Myocyte (in vitro differentiated cells): Measurements from ENCODE around the gene PHLDA1. TPM values are rescaled to one million over a fixed set of nuclear protein-coding genes. Genes with fewer than 3 reads are reported as not detected.

Experiments
- DNase-seq: peaks from one replicate; pipeline ENCODE4 v3.0.0-alpha.2; 2012; ENCODE audit warnings: low read depth
- total RNA-seq: library from RNA; depleted of rRNA; stranded (reverse); fragments of >200 nt; gene quantifications from 2 replicates; pipeline ENCODE4 v1.2.3, GENCODE V29; 2014

PHLDA1 gene
- total RNA-seq, 1 donor from 2014 or later, result 72.4 TPM

DNA sequence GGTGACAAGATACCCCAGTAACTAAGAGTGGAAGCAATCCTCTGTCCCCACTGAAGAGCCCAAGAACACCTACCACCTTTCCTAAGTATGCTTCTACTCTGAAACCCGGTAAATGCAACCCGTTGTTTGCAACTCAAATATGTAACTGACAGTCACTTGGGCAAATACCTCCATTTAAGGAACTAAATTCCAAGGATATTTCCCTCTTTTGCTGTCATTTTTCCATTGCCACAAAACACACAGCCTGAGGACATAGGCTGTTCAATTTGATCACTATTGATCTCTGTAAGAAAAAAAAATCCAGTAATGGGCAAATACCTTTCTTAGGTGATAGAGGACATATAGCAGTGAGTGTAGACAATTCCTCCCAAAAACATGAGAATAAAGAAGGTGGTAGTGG, 6.6 kb upstream of the PHLDA1 start:
- no peak for DNase-seq

- DNase-seq, result peak; percentile 79
Observed at GRCh38 chr12:76037130-76038103, 5.8 kb upstream of the PHLDA1 start.

GRCh38 chr12:76035045-76035444, 3.5 kb upstream of the PHLDA1 start:
- DNase-seq, result no peak

DNA sequence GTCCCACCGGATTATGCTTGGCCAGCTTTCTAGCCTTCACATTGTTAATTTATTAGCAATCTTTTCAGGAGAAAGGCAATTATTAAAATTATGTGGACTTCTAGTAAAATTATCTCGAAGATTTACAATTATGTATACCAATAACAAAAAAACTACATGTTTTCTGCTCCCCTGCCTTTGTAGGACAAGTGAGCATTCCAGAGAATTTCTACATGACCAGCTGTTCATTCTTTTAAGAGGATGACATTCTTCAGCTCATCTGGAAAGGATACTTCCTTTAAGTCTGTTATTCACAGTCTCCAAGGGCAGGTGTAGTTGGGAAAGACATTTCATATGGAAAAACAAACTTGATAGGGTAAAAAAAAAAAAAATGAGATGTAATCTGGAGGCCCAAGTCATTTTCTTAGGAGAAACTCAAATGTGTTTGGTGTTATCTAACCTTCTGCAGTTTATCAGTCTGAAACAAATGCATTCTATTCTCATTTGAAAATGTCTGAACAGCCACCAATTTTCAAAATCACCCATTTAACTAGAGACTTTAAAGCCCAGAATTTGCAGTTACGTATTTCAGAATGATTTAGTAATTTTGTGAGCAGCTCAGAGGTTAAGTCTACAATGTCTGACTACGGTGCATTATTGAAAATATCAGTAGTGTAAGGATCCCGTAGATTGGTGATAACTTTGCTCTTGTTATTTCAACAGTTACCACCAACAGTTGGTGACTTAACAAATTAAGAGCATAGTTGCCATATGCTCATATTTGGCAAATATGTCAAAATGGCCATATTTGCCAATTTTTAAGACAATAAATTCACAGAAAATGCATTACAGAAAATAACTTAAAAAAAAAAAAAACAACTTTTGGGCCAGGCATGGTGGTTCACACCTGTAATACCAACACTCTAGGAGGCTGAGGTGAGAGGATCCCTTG, 1.8 kb upstream of the PHLDA1 start:
- DNase-seq, result peak; percentile 64

GRCh38 chr12:76032043-76032981, 736 bp upstream of the PHLDA1 start:
- peak; percentile 78 for DNase-seq

GRCh38 chr12:76031081-76031413, 529 bp downstream of the PHLDA1 start:
- DNase-seq, result no peak

DNA sequence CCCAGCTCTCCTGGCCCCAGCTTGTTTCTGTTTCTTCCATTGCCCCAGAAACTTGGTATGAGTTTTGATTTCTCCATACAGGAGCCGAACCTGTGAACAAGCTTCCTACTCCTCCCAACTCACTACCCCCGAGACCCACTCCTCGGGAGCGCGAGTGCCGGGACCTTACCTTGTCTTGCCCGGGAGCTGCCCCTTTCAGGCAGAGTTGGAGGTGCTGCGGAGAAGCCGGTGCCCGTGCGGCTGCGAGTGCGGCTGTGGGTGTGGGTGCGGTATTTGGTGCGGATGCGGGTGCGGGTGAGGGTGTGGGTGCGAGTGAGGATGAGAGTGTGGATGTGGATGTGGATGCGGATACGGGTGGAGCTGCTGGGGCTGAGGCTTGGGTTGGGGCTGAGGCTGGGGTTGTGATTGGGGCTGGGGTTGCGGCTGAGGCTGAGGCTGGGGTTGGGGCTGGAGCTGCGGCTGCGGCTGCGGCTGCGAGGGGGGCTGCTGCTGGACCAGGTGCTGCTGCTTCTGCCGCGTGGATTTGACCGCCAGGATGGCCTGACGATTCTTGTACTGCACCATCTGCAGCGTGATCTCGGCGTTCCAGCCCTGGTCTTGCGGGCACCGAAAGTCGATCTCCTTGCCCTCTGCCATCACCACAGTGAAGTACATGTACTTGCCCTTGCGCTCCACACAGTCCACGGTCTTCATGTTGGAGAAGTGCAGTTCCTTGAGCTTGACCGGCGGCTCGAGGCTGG, 1.1 kb downstream of the PHLDA1 start:
- peak; percentile 76 for DNase-seq

- DNase-seq, result peak; percentile 67
Observed at GRCh38 chr12:76029982-76030340, 1.6 kb downstream of the PHLDA1 start.

- no peak for DNase-seq
Observed at GRCh38 chr12:76028571-76029277, 2.9 kb downstream of the PHLDA1 start.

- DNase-seq, result no peak
Observed at GRCh38 chr12:76026643-76027063, 4.9 kb downstream of the PHLDA1 start.

GRCh38 chr12:76025601-76026575, 5.7 kb downstream of the PHLDA1 start:
- DNase-seq, result no peak

DNA sequence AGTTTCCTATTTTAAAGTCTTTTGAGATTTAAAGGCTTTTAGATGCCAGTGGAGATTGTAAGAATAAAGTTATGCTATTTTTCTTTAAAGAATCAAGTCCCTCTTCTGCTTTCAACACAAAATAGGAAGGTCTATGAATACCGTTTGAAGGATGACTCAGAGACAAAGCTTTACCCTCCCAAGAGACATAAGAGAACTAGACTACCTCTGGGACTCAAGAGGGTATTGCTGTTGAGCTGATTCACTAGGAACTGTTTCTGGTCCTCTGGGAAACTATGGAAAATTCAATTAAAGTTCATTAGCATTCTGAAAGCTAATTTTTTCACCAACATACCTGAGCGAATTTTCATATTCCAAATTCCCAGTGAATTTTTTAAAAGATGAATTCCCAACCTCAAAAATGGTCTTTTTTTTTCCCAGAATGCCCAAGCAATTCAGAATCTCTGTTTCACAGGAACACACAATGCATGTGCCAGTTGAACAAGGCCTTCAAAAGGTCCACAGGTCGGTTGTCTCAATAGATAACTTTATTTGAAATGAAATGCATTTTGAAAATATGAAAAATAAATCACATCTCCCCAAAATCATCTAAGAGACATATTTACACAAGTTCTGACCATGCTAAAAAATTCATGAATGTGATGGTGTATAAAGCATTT, 6.5 kb downstream of the PHLDA1 start:
- peak; percentile 61 for DNase-seq

GRCh38 chr12:76024102-76024781, 7.3 kb downstream of the PHLDA1 start:
- no peak for DNase-seq

- DNase-seq, result no peak
Observed at GRCh38 chr12:76023069-76023690, 8.4 kb downstream of the PHLDA1 start.

- DNase-seq, result no peak
Observed at GRCh38 chr12:76022506-76022905, 9.1 kb downstream of the PHLDA1 start.
